ENCODE results near the gene KRTAP12-1.

The KRTAP12-1 gene

GRCh38 chr21:44686843-44687561 lies 5.0 kb upstream of the KRTAP12-1 start:
- no peak for TF ChIP-seq FOXM1 (IDR thresholded peaks at IDR 0.05; ENCODE audit: borderline replicate concordance, low read depth)
- no peak for TF ChIP-seq TCF12 (IDR thresholded peaks at IDR 0.05; ENCODE audit: low read depth)
- no peak for TF ChIP-seq USF1 (IDR thresholded peaks at IDR 0.05)
- no peak for TF ChIP-seq NFIC (IDR thresholded peaks at IDR 0.05)
- TF ChIP-seq TEAD4 (IDR thresholded peaks at IDR 0.05): no peak
- TF ChIP-seq, protein P1, sequence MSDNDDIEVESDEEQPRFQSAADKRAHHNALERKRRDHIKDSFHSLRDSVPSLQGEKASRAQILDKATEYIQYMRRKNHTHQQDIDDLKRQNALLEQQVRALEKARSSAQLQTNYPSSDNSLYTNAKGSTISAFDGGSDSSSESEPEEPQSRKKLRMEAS (IDR thresholded peaks at IDR 0.05): no peak
- TF ChIP-seq TAF1 (IDR thresholded peaks at IDR 0.05; ENCODE audit: low read depth): no peak
- TF ChIP-seq REST (IDR thresholded peaks at IDR 0.05; ENCODE audit: low read depth): no peak
- no peak for TF ChIP-seq ZBTB7A (IDR thresholded peaks at IDR 0.05; ENCODE audit: low read depth)
- no peak for TF ChIP-seq EP300 (IDR thresholded peaks at IDR 0.05; ENCODE audit: borderline replicate concordance)
- no peak for TF ChIP-seq CEBPB (IDR thresholded peaks at IDR 0.05)
- TF ChIP-seq RAD21 (IDR thresholded peaks at IDR 0.05; ENCODE audit: low read depth): no peak
- no peak for TF ChIP-seq CREB1 (IDR thresholded peaks at IDR 0.05; ENCODE audit: low read depth)
- TF ChIP-seq EGR1 (IDR thresholded peaks at IDR 0.05): no peak
- TF ChIP-seq YY1 (IDR thresholded peaks at IDR 0.05; ENCODE audit: low read depth): no peak

GRCh38 chr21:44686000-44686781 lies 4.2 kb upstream of the KRTAP12-1 start:
- TF ChIP-seq FOXM1 (IDR thresholded peaks at IDR 0.05; ENCODE audit: borderline replicate concordance, low read depth): no peak
- no peak for TF ChIP-seq RAD21 (IDR thresholded peaks at IDR 0.05; ENCODE audit: low read depth)
- TF ChIP-seq ZBTB7A (IDR thresholded peaks at IDR 0.05; ENCODE audit: low read depth): no peak
- TF ChIP-seq EGR1 (IDR thresholded peaks at IDR 0.05): no peak

GRCh38 chr21:44684483-44684882 lies 2.5 kb upstream of the KRTAP12-1 start:
- TF ChIP-seq EP300 (IDR thresholded peaks at IDR 0.05; ENCODE audit: borderline replicate concordance) (no peak), TAF1 (IDR thresholded peaks at IDR 0.05; ENCODE audit: low read depth) (no peak), ZBTB7A (IDR thresholded peaks at IDR 0.05; ENCODE audit: low read depth) (no peak), USF1 (IDR thresholded peaks at IDR 0.05) (no peak), TEAD4 (IDR thresholded peaks at IDR 0.05) (no peak), REST (IDR thresholded peaks at IDR 0.05; ENCODE audit: low read depth) (no peak), EGR1 (IDR thresholded peaks at IDR 0.05) (no peak), YY1 (IDR thresholded peaks at IDR 0.05; ENCODE audit: low read depth) (no peak)
- TF ChIP-seq, protein P1 (IDR thresholded peaks at IDR 0.05): no peak

GRCh38 chr21:44684077-44684476 lies 2.1 kb upstream of the KRTAP12-1 start:
- TF ChIP-seq CEBPB (IDR thresholded peaks at IDR 0.05) (no peak), CREB1 (IDR thresholded peaks at IDR 0.05; ENCODE audit: low read depth) (no peak), TEAD4 (IDR thresholded peaks at IDR 0.05) (no peak), ZBTB7A (IDR thresholded peaks at IDR 0.05; ENCODE audit: low read depth) (no peak), FOXM1 (IDR thresholded peaks at IDR 0.05; ENCODE audit: borderline replicate concordance, low read depth) (no peak), RAD21 (IDR thresholded peaks at IDR 0.05; ENCODE audit: low read depth) (no peak), TAF1 (IDR thresholded peaks at IDR 0.05; ENCODE audit: low read depth) (no peak), NFIC (IDR thresholded peaks at IDR 0.05) (no peak), USF1 (IDR thresholded peaks at IDR 0.05) (no peak), EP300 (IDR thresholded peaks at IDR 0.05; ENCODE audit: borderline replicate concordance) (no peak)
- TF ChIP-seq, protein P1 (IDR thresholded peaks at IDR 0.05): no peak

Measured in Ishikawa (cell line).